ENCODE data around the gene ATF7IP2.
"Not testable (repeated sequence)": the region's sequence is repeated elsewhere in the genome, so short reads cannot be mapped to it uniquely, and the experiment has no call there.

The ATF7IP2 gene

DNA sequence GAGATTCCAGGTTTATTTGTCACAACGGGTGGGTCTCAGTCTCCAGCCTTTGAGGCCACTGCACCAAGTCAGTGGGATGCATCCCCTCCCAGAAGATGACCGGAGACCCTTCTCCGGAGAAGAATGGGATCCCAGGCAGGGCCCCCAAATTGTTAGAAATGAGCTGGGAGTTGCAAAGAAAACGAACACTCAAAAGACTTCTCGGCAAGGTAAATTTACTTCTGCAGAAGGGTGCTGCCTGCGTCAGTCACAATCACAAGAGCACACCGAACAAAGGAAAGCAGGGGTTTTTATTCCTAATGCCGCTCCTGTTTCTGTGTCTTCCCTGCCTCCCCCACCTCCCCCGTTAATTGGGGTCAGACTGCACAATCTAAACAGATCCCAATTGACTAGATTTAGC is 61.4 kb downstream of the ATF7IP2 start:
- in situ Hi-C loops (cut with HindIII; ENCODE audit: low sequenced_read_pairs) = no loop called here

GRCh38 chr16:10452208-10453158 is 66.6 kb downstream of the ATF7IP2 start:
- in situ Hi-C loops (cut with HindIII; ENCODE audit: low sequenced_read_pairs) = not testable (repeated sequence)

DNA sequence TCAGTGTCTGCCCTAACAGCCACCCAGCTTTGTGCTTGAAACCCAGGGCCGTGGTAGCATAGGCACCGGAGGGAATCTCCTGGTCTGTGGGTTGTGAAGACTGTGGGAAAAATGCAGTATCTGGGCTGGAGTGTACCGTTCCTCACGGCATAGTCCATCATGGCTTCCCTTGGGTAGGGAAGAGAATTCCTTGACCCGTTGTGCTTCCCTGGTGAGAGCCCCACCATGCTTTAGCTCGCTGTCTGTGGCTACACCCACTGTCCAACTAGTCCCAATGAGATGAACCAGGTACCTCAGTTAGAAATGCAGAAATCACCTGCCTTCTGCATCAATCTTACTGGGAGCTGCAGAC is 67.3 kb downstream of the ATF7IP2 start:
- in situ Hi-C loops (cut with HindIII; ENCODE audit: low sequenced_read_pairs) = no loop called here

DNA sequence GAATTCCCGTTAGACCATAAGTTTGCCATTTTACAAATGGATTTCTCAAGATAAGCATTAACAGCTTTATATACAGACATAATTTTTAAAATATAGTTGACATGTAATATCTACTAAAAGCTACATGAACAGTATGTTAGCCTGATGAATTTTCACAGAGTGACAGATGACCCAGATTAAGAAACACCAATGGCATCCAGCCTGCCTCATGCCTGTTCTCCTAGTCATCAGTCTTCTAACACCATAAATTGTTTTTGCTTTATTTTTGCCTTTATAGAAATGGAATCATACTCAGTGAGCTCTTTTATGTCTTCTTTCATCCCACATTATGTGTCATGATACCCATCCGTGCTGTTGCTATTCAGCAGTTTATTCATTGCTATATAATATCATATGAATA is 80.0 kb downstream of the ATF7IP2 start:
- in situ Hi-C loops (cut with HindIII; ENCODE audit: low sequenced_read_pairs) = no loop called here

DNA sequence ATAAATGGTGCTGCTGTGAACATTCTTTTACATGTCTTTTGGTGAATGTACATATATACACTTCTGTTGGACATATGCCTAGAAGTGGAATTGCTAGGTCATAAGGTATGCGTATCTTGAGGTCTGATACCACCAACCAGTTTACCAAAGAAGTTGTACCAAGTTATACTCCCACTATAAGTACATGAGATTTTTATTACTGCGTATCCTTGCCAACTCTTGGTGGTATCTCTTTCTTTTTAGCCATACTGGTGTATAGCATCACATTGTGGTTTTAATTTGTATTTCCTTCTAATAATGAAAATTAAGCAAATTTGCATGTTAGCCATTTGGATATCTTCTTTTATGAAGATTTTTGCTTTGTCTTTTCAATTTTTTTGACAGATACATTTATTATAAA is 80.5 kb downstream of the ATF7IP2 start:
- in situ Hi-C loops (cut with HindIII; ENCODE audit: low sequenced_read_pairs) = no loop called here

- in situ Hi-C loops (cut with HindIII; ENCODE audit: low sequenced_read_pairs) = no loop called here
Measured at GRCh38 chr16:10466861-10467260, 81.0 kb downstream of the ATF7IP2 start.

DNA sequence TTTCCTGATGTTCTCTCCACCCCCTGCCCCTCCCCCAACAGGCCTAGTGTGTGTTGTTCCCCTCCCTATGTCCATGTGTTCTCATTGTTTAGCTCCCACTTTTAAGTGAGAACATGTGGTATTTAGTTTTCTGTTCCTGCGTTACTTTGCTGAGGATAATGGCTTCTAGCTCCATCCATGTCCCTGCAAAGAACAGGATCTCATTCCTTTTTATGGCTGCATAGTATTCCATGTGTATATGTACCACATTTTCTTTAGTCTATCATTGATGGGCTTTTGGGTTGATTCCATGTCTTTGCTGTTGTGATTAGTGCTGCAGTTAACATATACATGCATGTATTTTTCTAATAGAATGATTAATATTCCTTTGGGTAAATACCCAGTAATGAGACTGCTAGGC is 90.8 kb downstream of the ATF7IP2 start:
- in situ Hi-C loops (cut with HindIII; ENCODE audit: low sequenced_read_pairs) = not testable (repeated sequence)

GRCh38 chr16:10480151-10480550 is 94.3 kb downstream of the ATF7IP2 start:
- in situ Hi-C loops (cut with HindIII; ENCODE audit: low sequenced_read_pairs) = no loop called here

DNA sequence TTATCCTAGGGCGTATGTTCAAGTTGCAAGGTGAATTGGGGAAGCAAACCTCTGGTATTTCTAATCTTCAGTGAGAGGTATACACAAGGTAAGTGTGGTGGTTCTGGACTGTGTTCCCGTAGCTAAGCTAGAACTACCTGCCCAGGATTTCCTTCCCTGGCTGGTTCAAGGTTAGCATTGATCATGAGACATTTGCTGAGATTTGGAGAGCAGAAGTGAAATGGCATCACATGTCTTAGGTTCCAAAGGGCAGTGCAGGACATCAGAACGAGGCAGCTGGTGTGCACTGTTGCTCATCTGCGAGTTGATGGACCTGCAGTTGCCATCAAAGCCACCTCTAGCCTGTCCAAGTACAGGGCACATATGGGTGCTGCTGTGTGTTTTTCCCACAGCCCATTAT is 99.3 kb downstream of the ATF7IP2 start:
- in situ Hi-C loops (cut with HindIII; ENCODE audit: low sequenced_read_pairs) = no loop called here

DNA sequence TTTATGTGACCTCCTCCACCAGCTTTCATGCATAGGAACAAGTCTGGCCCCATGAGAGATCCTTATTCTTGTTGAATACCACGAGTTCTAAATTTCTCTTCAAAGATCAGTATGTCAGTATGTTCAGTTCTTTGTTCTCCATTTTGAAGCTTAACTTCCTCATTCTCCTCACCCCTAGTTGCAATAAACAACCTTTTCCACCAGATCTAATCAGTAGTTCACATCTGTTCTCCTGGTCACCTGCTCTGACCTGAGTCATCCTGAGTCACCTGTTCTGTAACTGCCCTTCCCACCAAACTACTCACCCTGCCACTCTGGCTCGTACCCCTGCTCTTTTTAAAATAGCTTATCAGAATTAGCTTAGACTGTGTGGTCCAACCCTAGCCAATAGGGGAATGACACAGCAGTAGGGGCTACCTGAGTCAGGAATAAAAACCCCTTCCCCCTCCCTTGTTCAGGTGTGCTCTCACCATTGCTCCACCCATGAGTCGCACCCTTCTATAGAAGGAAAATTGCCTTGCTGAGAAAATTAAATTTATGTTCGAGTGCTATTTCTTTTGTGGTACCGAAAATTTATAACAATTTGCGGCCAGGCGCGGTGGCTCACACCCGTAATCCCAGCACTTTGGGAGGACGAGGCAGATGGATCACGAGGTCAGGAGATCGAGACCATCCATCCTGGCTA is 100.0 kb downstream of the ATF7IP2 start:
- in situ Hi-C loops (cut with HindIII; ENCODE audit: low sequenced_read_pairs) = no loop called here

GRCh38 chr16:10490141-10490540 is 104.3 kb downstream of the ATF7IP2 start:
- in situ Hi-C loops (cut with HindIII; ENCODE audit: low sequenced_read_pairs) = no loop called here

DNA sequence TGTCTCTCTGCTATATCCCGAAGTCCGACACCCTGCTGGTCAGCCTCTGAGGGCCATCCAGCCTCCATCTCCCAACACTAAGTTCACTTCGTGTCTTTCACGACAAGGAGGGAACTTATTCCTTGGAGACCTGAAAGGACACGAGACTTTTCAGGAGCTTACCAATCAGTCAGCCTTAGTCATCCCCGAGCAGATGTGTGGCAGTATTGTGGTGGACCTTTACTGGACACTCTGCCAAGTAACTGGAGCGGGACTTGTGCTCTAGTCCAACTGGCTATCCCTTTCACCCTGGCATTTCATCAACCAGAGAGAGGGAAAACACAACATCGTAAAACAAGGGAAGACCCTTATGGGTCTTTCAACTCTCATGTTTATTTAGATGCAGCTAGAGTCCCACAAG is 107.4 kb downstream of the ATF7IP2 start:
- in situ Hi-C loops (cut with HindIII; ENCODE audit: low sequenced_read_pairs) = no loop called here

DNA sequence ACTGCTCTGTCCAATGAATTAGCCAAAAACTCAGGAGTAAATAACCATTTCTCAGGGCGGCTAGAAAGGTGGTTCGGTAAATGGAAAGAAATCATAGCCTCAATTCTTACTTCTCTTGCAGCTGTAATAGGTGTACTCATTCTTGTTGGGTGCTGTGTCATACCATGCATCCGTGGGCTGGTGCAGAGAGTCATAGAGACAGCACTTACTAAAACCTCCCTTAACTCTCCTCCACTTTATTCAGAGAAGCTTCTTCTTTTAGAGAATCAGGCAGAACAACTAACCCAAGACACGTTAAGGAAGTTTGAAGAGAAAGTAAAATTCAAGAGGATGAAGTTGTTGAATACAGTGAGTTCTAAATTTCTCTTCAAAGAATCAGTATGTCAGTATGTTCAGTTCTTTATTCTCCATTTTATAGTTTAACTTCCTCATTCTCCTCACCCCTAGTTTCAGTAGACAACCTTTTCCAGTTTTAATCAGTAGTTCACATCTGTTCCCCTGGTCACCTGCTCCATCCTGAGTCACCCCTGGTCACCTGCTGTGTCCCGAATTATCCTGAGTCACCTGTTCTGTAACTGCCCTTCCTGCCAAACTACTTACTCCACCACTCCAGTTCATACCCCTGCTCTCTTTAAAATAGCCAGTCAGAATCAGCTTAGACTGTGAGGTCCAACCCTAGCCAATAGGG is 108.6 kb downstream of the ATF7IP2 start:
- in situ Hi-C loops (cut with HindIII; ENCODE audit: low sequenced_read_pairs) = no loop called here

DNA sequence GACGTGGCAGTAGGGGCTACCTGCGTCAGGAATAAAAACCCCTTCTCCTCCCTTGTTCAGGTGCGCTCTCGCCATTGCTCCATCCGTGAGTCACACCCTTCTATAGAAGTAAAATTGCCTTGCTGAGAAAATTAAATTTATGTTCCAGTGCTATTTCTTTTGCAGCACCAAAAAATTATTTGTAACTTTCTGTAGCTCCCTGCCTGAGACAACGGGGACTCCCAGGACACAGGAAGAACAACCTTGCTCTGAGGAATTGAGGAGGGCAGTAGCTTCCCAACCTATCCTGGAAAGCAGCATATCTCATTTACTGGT is 109.1 kb downstream of the ATF7IP2 start:
- in situ Hi-C loops (cut with HindIII; ENCODE audit: low sequenced_read_pairs) = no loop called here

DNA sequence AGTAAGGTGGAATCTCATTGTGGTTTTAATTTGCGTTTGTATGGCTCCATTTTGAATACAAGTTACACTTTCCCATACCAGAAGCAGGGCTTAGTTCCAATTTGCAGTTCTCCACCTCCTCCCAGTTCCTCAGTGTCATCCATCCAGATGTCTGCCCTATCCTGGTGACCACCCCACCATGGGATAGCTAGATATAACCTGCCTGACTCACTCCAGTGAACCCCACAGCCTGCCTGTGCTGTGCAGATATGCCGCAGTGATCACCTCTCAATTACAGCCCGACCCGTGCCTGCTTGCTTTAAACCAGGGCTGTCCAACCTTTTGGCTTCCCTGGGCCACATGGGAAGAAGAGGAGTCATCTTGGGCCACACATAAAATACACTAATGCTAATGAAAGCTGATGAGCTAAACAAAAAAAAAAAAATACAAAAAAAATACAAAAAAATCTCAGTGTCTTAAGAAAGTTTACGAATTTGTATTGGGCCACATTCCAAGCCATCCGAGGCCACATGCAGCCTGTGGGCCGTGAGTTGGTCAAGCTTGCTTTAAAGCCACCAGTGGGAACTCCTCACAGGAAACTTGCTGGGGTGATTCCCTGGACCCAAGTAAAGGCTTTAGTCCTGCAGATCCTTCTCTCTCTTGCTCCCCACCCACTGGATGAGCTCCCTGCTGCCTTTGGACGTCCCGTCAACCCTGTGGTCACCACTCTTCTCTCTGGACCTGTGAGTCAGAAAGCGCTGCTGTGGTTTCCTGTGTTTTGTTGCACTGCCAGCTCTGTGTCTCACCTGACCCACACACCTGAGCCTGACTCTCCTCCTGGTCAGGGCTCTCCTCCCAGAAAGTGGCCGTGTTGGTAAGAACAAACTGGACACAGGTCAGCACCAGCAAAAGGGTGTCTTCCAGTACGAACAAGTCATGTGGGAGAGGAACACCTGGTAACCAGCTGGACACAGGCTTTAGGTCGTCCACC is 111.6 kb downstream of the ATF7IP2 start:
- in situ Hi-C loops (cut with HindIII; ENCODE audit: low sequenced_read_pairs) = no loop called here

DNA sequence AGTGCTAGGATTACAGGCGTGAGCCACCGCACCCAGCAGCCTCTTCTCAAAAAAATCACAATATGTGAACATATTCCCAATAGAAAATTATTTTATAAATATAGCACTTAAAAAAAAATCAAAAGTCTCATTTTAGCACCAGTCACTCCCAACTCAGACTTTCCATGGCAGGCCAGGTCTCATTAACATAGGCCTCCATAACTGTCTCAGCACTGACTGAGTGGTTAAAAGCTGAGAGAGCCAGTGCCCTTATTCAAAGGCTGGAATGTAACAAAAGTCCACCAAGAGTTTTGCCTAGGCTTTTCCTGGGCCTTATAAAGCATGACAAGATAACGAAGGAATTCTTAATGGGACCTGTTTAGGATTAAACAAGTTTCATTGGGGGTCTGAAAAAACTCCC is 114.7 kb downstream of the ATF7IP2 start:
- in situ Hi-C loops (cut with HindIII; ENCODE audit: low sequenced_read_pairs) = no loop called here

- in situ Hi-C loops (cut with HindIII; ENCODE audit: low sequenced_read_pairs) = no loop called here
Measured at GRCh38 chr16:10501016-10501607, 115.3 kb downstream of the ATF7IP2 start.

DNA sequence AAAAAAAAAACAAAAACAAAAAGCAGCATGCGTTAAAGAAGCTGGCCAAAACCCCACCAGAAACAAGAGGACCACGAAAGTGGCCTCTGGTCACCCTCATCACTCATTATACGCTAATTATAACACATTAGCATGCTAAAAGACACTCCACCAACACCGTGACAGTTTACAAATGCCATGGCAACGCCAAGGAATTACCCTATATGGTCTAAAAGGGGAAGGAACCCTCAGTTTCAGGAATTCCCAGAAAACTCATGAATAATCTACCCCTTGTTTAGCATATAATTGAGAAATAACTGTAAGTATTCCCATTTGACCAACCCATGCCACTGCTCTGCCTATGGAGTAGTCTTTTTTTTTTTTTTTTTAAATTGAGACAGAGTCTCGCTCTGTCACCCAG is 116.9 kb downstream of the ATF7IP2 start:
- in situ Hi-C loops (cut with HindIII; ENCODE audit: low sequenced_read_pairs) = no loop called here

GRCh38 chr16:10504404-10504885 is 118.6 kb downstream of the ATF7IP2 start:
- in situ Hi-C loops (cut with HindIII; ENCODE audit: low sequenced_read_pairs) = no loop called here

DNA sequence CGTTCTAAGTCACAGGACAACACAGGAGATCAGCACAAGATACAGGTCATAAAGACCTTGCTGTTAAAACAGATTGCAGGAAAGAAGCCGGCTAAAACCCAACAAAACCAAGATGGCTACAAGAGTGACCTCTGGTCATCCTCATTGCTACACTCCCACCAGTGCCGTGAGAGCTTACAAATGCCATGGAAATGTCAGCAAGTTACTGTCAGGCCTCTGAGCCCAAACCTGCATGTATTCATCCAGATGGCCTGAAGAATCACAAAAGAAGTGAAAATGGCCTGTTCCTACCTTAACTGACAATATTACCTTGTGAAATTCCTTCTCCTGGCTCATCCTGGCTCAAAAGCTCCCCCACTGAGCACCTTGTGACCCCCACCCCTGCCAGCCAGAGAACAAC is 119.4 kb downstream of the ATF7IP2 start:
- in situ Hi-C loops (cut with HindIII; ENCODE audit: low sequenced_read_pairs) = not testable (repeated sequence)

Measured in endothelial cell of hepatic sinusoid (primary cell).